ENCODE results near the gene SIM1.

Gene SIM1

GRCh38 chr6:100347901-100348550, 116.7 kb downstream of the SIM1 start:
- DNase-seq = peak; percentile 37

GRCh38 chr6:100346828-100347227, 117.9 kb downstream of the SIM1 start:
- no peak for DNase-seq

- DNase-seq = no peak
These were observed 118.5 kb downstream of the SIM1 start for GRCh38 chr6:100346203-100346602.

- no peak for DNase-seq
These were observed 120.0 kb downstream of the SIM1 start for GRCh38 chr6:100344761-100345160.

- DNase-seq = no peak
These were observed 120.4 kb downstream of the SIM1 start for GRCh38 chr6:100344321-100344720.

GRCh38 chr6:100343316-100344077, 121.2 kb downstream of the SIM1 start:
- DNase-seq = no peak

GRCh38 chr6:100342830-100343229, 121.9 kb downstream of the SIM1 start:
- DNase-seq = no peak

GRCh38 chr6:100339574-100340255, 125.0 kb downstream of the SIM1 start:
- DNase-seq = no peak

GRCh38 chr6:100338090-100338489, 126.6 kb downstream of the SIM1 start:
- peak; percentile 2 for DNase-seq

GRCh38 chr6:100336876-100337275, 127.8 kb downstream of the SIM1 start:
- DNase-seq = no peak

GRCh38 chr6:100335991-100336390, 128.7 kb downstream of the SIM1 start:
- DNase-seq = no peak
